GM23248 (cell line): Measurements from ENCODE around the gene RFPL4A.

Experiments
- EZH2 ChIP-seq: fragments of 200-600 bp; sonication (generic); IDR thresholded peaks from 2 replicates; pipeline ENCODE4 v1.6.1; 2018; ENCODE audit warnings: antibody characterized with exemption, mild to moderate bottlenecking; ENCODE audit not compliant: insufficient read depth, poor library complexity, severe bottlenecking
- EZH2phosphoT487 ChIP-seq: fragments of 200-600 bp; sonication (generic); IDR thresholded peaks from 2 replicates; pipeline ENCODE4 v1.6.1; 2018; ENCODE audit warnings: antibody characterized with exemption, moderate library complexity, mild to moderate bottlenecking, low read depth; ENCODE audit not compliant: insufficient read depth

DNA sequence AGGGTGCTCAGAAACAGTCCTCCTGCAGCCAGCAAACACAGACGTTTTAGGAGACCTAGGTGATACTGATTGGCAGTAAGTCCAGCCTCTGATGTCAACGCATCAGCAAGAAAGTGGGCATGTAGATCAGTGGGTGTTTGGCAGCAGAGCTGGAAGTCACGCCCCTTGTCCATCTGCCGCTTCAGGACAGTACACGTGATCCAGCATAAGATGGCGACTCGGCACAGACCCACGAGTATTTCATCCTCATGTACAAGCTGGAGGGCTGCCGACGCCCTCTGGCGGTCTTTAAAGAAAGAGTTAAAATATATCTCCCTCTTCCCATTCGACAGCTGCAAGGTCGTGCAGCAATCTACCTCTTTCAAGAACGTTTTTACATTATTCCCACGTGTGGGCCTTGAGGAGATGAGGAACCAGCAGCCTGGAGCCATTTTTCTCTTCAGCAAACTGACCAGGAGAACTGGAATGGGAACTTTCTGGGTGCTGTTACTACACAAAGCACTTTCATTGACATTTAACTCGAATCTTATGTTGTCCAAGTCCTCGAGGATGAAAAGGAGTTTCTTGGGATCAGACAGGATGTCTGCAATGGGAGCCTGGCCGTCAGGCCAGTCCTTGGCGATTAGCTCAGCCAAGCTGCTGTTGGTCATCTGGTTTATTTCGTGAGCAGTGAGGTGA is 50.6 kb downstream of the RFPL4A start:
- TF ChIP-seq EZH2 (no peak), EZH2phosphoT487 (no peak)
